Activated CD8-positive, alpha-beta T cell treated with anti-CD3 and anti-CD28 coated beads, Interleukin-2, amount 10 ng/mL, durations not matched to agents 7 days and 5 days (primary cell): ENCODE data around the gene HAO2. TPM values are rescaled to one million over a fixed set of nuclear protein-coding genes. Genes with fewer than 3 reads are reported as not detected.
"Not testable (repeated sequence)": the region's sequence is repeated elsewhere in the genome, so short reads cannot be mapped to it uniquely, and the experiment has no call there.

ENCODE experiments used
- ATAC-seq: fragments of 150-1000 bp; cut with Tn5 transposase; one replicate; pipeline ENCODE4 v1.10.0; 2021; ENCODE audit warnings: moderate library complexity
- CTCF ChIA-PET: fragments of 350-600 bp; sonication (Branson Sonifier 250); formaldehyde crosslinking; loops from one replicate; lab custom pipeline; 2021; ENCODE audit warnings: antibody characterized with exemption; lab: Charles Lee
- POLR2A ChIA-PET: fragments of 350-600 bp; sonication (Branson Sonifier 250); formaldehyde crosslinking; loops from one replicate; lab custom pipeline; 2021; ENCODE audit warnings: antibody characterized with exemption; lab: Charles Lee
- DNase-seq: peaks from one replicate; pipeline ENCODE4 v3.0.0-alpha.2; 2020
- H3K27ac Mint-ChIP-seq: one replicate; pipeline ENCODE4 v1.8.0; 2021; ENCODE audit warnings: mild to moderate bottlenecking, mixed read lengths
- H3K27me3 Mint-ChIP-seq: one replicate; pipeline ENCODE4 v1.8.0; 2021; ENCODE audit warnings: low read depth, mixed read lengths
- H3K36me3 Mint-ChIP-seq: one replicate; pipeline ENCODE4 v1.8.0; 2021; ENCODE audit warnings: low read depth, mixed read lengths
- H3K4me1 Mint-ChIP-seq: one replicate; pipeline ENCODE4 v1.8.0; 2021; ENCODE audit warnings: low read depth, mixed read lengths
- H3K4me3 Mint-ChIP-seq: one replicate; pipeline ENCODE4 v1.8.0; 2021; ENCODE audit warnings: mild to moderate bottlenecking, mixed read lengths
- H3K9me3 Mint-ChIP-seq: one replicate; pipeline ENCODE4 v1.8.0; 2022; ENCODE audit warnings: mixed read lengths; ENCODE audit not compliant: insufficient read depth
- total RNA-seq, 2 experiments: library from RNA; stranded (reverse); gene quantifications; one replicate each; pipeline ENCODE4 v1.2.3, GENCODE V29; 2021

The HAO2 gene
- total RNA-seq, 2 experiments from 2014 or later: not detected

DNA sequence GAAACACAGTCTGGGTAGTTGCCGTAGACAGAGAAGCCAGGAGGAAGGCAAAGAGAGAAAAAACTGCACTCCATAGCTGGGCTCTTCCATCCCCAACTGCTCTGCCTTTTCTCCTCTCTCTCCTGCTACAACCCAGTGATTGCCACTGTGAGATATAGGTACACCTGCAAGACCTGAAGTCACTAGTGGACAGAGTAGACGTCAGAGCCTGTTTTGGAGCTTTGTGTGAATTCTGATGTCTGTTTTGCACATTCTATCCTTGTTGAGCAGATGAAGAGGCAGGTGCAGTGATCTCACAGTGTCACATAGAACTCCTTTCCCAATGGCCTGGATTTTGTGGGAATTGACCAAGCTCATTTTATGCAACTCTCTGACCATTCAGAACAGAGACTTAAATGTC, 2.2 kb downstream of the HAO2 start:
- H3K9me3 Mint-ChIP-seq: no peaks in the 10 kb centered on the region
- H3K4me1 Mint-ChIP-seq: no peaks in the 10 kb centered on the region
- peaks cover 19% of the 10 kb centered on the region for H3K27me3 Mint-ChIP-seq
- no peak overlapping the region for H3K4me3 Mint-ChIP-seq
- ChIA-PET CTCF (interaction anchor here (1.8 kb wide), 1 partner anchor 96 kb away, joined by 6 read pairs; no protein-coding TSS in a partner anchor), POLR2A (no interaction called here)
- H3K36me3 Mint-ChIP-seq: no peaks in the 10 kb centered on the region
- H3K27ac Mint-ChIP-seq: no peak overlapping the region
- ATAC-seq (no peak), DNase-seq (no peak)

DNA sequence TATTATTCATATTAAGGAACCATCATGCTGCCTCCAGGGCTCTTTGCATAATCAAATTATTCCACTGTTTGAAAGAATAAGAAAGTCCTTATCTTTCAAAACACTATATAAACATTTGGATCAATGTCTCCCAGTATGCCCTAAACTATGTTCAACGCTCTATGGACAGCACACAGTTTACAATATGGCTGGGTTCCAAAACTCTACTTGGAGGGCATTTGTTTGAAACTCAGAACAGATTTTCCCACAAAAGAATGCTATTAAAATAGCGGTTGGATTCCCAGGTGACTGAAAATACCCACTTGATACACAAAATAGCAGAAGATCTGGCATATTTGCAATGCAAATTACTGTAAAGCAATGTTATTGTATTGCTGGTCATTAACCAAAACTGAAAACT, 3.2 kb downstream of the HAO2 start:
- Mint-ChIP-seq H3K27me3 (peaks cover 22% of the 10 kb centered on the region), H3K9me3 (no peaks in the 10 kb centered on the region), H3K4me3 (no peak overlapping the region), H3K36me3 (no peaks in the 10 kb centered on the region), H3K27ac (no peak overlapping the region), H3K4me1 (no peaks in the 10 kb centered on the region)
- no peak for DNase-seq
- CTCF ChIA-PET: no interaction called here
- no peak for ATAC-seq
- POLR2A ChIA-PET: no interaction called here

- DNase-seq: no peak
- POLR2A ChIA-PET: no interaction called here
- Mint-ChIP-seq H3K27ac (no peak overlapping the region), H3K4me3 (no peak overlapping the region), H3K9me3 (no peaks in the 10 kb centered on the region), H3K4me1 (no peaks in the 10 kb centered on the region), H3K27me3 (peaks cover 18% of the 10 kb centered on the region), H3K36me3 (no peaks in the 10 kb centered on the region)
- no peak for ATAC-seq
- CTCF ChIA-PET: interaction anchor here (1.7 kb wide), 1 partner anchor 98 kb away, joined by 8 read pairs; no protein-coding TSS in a partner anchor
These were observed 4.0 kb downstream of the HAO2 start for GRCh38 chr1:119372503-119373086.

GRCh38 chr1:119373465-119373864, 4.9 kb downstream of the HAO2 start:
- no peaks in the 10 kb centered on the region for H3K9me3 Mint-ChIP-seq
- H3K4me1 Mint-ChIP-seq: no peaks in the 10 kb centered on the region
- no peak overlapping the region for H3K4me3 Mint-ChIP-seq
- DNase-seq: no peak
- peaks cover 18% of the 10 kb centered on the region for H3K27me3 Mint-ChIP-seq
- CTCF ChIA-PET: interaction anchor here (1.7 kb wide), 1 partner anchor 99 kb away, joined by 8 read pairs; no protein-coding TSS in a partner anchor
- H3K36me3 Mint-ChIP-seq: no peaks in the 10 kb centered on the region
- POLR2A ChIA-PET: no interaction called here
- no peak for ATAC-seq
- H3K27ac Mint-ChIP-seq: no peak overlapping the region

GRCh38 chr1:119374208-119374874, 5.8 kb downstream of the HAO2 start:
- H3K9me3 Mint-ChIP-seq: no peaks in the 10 kb centered on the region
- no peaks in the 10 kb centered on the region for H3K36me3 Mint-ChIP-seq
- DNase-seq: no peak
- H3K4me1 Mint-ChIP-seq: no peaks in the 10 kb centered on the region
- H3K4me3 Mint-ChIP-seq: no peak overlapping the region
- POLR2A ChIA-PET: no interaction called here
- peaks cover 13% of the 10 kb centered on the region for H3K27me3 Mint-ChIP-seq
- no peak overlapping the region for H3K27ac Mint-ChIP-seq
- no peak for ATAC-seq
- CTCF ChIA-PET: no interaction called here

DNA sequence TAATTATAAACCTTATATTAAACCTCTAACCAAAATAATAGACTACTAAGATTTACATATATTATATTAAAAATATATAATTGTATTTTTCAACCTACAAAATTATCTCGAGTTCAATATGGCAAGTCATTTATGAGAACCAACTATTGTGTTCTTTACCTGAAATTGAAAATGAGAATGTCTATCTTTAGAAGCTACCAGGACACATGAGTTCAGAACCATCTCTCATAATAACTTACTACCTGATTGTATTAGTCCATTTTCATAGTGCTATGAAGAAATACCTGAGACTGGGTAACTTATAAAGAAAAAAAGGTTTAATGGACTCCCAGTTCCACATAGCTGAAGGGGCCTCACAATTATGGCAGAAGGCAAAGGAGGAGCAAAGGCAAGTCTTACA, 6.8 kb downstream of the HAO2 start:
- no peak overlapping the region for H3K27ac Mint-ChIP-seq
- no peaks in the 10 kb centered on the region for H3K36me3 Mint-ChIP-seq
- H3K4me1 Mint-ChIP-seq: no peaks in the 10 kb centered on the region
- ChIA-PET POLR2A (no interaction called here), CTCF (no interaction called here)
- DNase-seq (no peak), ATAC-seq (no peak)
- H3K27me3 Mint-ChIP-seq: peaks cover 13% of the 10 kb centered on the region
- H3K9me3 Mint-ChIP-seq: no peaks in the 10 kb centered on the region
- H3K4me3 Mint-ChIP-seq: no peak overlapping the region

- DNase-seq (no peak), ATAC-seq (no peak)
- no peaks in the 10 kb centered on the region for H3K4me1 Mint-ChIP-seq
- peaks cover 13% of the 10 kb centered on the region for H3K27me3 Mint-ChIP-seq
- H3K9me3 Mint-ChIP-seq: no peaks in the 10 kb centered on the region
- no peak overlapping the region for H3K27ac Mint-ChIP-seq
- POLR2A ChIA-PET: no interaction called here
- CTCF ChIA-PET: no interaction called here
- no peak overlapping the region for H3K4me3 Mint-ChIP-seq
- no peaks in the 10 kb centered on the region for H3K36me3 Mint-ChIP-seq
These were observed 8.0 kb downstream of the HAO2 start for GRCh38 chr1:119376594-119376993.

GRCh38 chr1:119377594-119377993, 9.0 kb downstream of the HAO2 start:
- H3K27ac Mint-ChIP-seq, ATAC-seq, H3K9me3 Mint-ChIP-seq, DNase-seq, H3K4me3 Mint-ChIP-seq, POLR2A ChIA-PET, H3K36me3 Mint-ChIP-seq, CTCF ChIA-PET, H3K4me1 Mint-ChIP-seq: not testable (repeated sequence)
- peaks cover 10% of the 10 kb centered on the region for H3K27me3 Mint-ChIP-seq

GRCh38 chr1:119379117-119379516, 10.5 kb downstream of the HAO2 start:
- Mint-ChIP-seq H3K4me3 (no peak overlapping the region), H3K27ac (no peak overlapping the region), H3K4me1 (no peaks in the 10 kb centered on the region), H3K27me3 (peaks cover 6% of the 10 kb centered on the region), H3K36me3 (no peaks in the 10 kb centered on the region), H3K9me3 (no peaks in the 10 kb centered on the region)
- DNase-seq (no peak), ATAC-seq (no peak)
- ChIA-PET POLR2A (no interaction called here), CTCF (interaction anchor here (1.0 kb wide), 1 partner anchor 10 kb away, joined by 3 read pairs; no protein-coding TSS in a partner anchor)

GRCh38 chr1:119380304-119380703, 11.7 kb downstream of the HAO2 start:
- Mint-ChIP-seq H3K27me3 (peaks cover 3% of the 10 kb centered on the region), H3K4me1 (no peaks in the 10 kb centered on the region), H3K4me3 (no peak overlapping the region), H3K9me3 (no peaks in the 10 kb centered on the region), H3K36me3 (no peaks in the 10 kb centered on the region), H3K27ac (no peak overlapping the region)
- ATAC-seq (no peak), DNase-seq (no peak)
- ChIA-PET POLR2A (no interaction called here), CTCF (no interaction called here)

DNA sequence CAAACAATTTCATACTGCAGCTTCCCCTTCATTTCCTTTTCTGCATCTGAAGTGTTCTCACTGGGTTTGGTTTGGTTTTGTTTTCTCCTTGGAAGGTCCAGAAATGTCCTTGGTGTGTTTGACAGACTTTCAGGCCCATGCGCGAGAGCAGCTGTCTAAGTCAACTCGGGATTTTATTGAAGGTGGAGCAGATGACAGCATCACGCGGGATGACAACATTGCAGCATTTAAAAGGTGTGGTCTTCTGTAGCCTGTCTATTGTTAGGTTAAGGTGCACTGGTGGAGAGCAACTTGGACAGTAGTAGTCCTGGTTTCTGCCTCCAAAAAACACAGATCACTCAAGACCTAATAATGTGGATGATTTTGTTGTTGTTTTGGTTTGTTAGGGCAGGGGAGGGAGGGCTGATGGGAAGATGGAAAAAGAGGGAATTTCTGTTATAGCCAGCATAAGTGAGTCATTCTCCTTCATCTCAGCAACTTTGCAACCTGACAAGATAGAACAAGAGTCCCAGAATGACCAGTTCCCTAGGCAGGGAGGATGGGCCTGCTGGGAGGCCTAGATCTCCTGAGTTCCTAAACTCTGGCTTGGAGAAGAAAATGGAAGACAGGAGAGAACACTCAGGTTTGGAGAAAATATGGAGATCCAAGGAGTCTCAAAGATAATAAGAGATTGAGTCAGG, 12.5 kb downstream of the HAO2 start:
- DNase-seq (no peak), ATAC-seq (no peak)
- ChIA-PET CTCF (no interaction called here), POLR2A (no interaction called here)
- H3K27ac Mint-ChIP-seq: no peak overlapping the region
- no peaks in the 10 kb centered on the region for H3K27me3 Mint-ChIP-seq
- H3K4me1 Mint-ChIP-seq: no peaks in the 10 kb centered on the region
- no peaks in the 10 kb centered on the region for H3K9me3 Mint-ChIP-seq
- no peak overlapping the region for H3K4me3 Mint-ChIP-seq
- no peaks in the 10 kb centered on the region for H3K36me3 Mint-ChIP-seq

DNA sequence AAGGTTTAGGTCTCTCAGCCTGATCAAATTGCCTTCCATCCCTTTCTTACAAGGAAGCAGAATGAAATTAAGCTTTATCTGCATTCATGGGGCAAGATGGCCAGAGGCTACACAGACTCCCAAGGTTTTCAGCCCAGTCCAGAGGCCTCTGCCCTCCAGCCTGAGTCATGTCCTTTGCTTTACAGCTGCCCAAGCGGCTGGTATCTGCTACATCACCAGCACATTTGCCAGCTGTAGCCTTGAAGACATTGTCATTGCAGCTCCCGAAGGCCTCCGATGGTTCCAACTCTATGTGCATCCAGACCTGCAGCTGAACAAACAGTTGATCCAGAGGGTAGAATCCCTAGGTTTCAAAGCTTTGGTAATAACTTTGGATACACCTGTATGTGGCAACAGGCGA, 16.0 kb downstream of the HAO2 start:
- H3K36me3 Mint-ChIP-seq: no peaks in the 10 kb centered on the region
- ChIA-PET POLR2A (no interaction called here), CTCF (no interaction called here)
- H3K27me3 Mint-ChIP-seq: peaks cover 4% of the 10 kb centered on the region
- H3K4me3 Mint-ChIP-seq: no peak overlapping the region
- no peaks in the 10 kb centered on the region for H3K9me3 Mint-ChIP-seq
- no peak overlapping the region for H3K27ac Mint-ChIP-seq
- DNase-seq (no peak), ATAC-seq (no peak)
- H3K4me1 Mint-ChIP-seq: no peaks in the 10 kb centered on the region
